Gastroesophageal sphincter (tissue), 3 donors: ENCODE measurements around the gene RAB7B.

Source experiments
- CTCF ChIP-seq, 4 experiments: fragments of 200-600 bp in 2 of 4; fragments of 450-650 bp in 2 of 4; sonication (generic) in 1 of 4; IDR thresholded peaks; one replicate each; pipeline ENCODE4 v1.5.1; 2017 to 2019; ENCODE audit warnings: antibody characterized with exemption in 4 of 4, mild to moderate bottlenecking in 2 of 4, moderate library complexity in 2 of 4
- EP300 ChIP-seq: sonication (generic); formaldehyde crosslinking; IDR thresholded peaks from one replicate; pipeline ENCODE4 v1.6.1; 2017; ENCODE audit warnings: antibody characterized with exemption, mild to moderate bottlenecking
- POLR2A ChIP-seq, 2 donors: fragments of 450-650 bp; IDR thresholded peaks; one replicate each; pipeline ENCODE4 v1.6.1; 2017; ENCODE audit warnings: antibody characterized with exemption in 2 of 2, mild to moderate bottlenecking in 2 of 2, moderate library complexity in 1 of 2

DNA sequence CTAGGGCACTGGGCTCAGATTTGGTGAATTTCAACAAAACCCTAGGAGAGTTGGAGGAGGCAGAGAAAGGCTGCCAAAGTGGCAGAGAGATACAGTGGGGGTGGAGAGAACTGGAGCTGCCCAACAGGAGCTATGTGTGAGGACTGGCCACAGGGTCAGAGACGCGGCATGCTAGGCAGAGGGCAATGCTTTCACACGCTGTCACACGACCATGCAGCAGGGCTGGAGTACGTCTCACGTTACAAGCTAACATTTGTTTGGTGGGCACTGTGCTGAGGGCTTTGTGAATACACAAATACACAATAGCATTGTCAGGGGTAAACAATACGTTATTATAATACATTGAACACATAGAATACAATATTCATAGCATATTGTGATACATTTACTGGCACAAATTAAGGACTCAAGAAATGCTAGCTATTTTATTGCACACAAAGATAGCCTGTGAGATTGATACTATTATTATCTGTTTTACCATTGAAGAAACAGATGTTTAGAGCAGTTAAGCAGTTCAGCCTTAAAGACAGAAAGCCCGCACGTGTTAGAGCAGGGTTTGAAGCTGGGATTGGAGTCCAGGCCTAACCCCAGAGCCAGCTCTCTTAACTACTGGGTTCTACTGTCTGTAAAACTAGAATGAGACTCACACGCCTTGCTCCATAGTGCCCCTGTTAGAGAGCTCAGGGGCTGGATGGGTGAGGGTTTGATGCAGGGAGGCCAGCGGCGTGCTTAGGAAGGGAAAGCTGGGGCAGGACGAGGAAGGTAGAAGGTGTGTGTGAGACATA is 4.5 kb downstream of the RAB7B start:
- TF ChIP-seq CTCF (IDR thresholded peaks at IDR 0.05) (no peak), EP300 (no peak), POLR2A (IDR thresholded peaks at IDR 0.05) (no peak)
